Ovary (tissue), 9 donors: ENCODE measurements around the gene EAF1. TPM values are rescaled to one million over a fixed set of nuclear protein-coding genes. Genes with fewer than 3 reads are reported as not detected.

Source experiments
- DNase-seq, 5 donors: peaks; one replicate each; pipeline ENCODE4 v3.0.0-alpha.2; 2019 to 2020
- H3K27ac ChIP-seq, 2 donors: fragments of 200-600 bp; one replicate each; pipeline versions ENCODE4 v1.5.1 to v1.8.0; 2019 to 2022
- H3K27me3 ChIP-seq: fragments of 200-600 bp; one replicate; pipeline ENCODE4 v1.8.0; 2022
- H3K36me3 ChIP-seq: fragments of 200-600 bp; sonication (generic); one replicate; pipeline ENCODE4 v1.5.1; 2019
- H3K4me1 ChIP-seq: one replicate; pipeline ENCODE4 v1.8.1; 2013; ENCODE audit warnings: mild to moderate bottlenecking, moderate library complexity; ENCODE audit not compliant: insufficient read depth
- H3K4me3 ChIP-seq: fragments of 200-600 bp; sonication (generic); one replicate; pipeline ENCODE4 v1.5.1; 2017
- H3K9me3 ChIP-seq, 2 donors: fragments of 200-600 bp in 1 of 2; sonication (generic) in 1 of 2; one replicate each; pipeline versions ENCODE4 v1.5.1 to v1.8.1; 2013 to 2019; ENCODE audit warnings: mild to moderate bottlenecking in 1 of 2, moderate library complexity in 1 of 2
- EP300 ChIP-seq: sonication (generic); formaldehyde crosslinking; IDR thresholded peaks from one replicate; pipeline ENCODE4 v1.6.1; 2017; ENCODE audit warnings: antibody characterized with exemption
- POLR2A ChIP-seq: fragments of 450-650 bp; IDR thresholded peaks from one replicate; pipeline ENCODE4 v1.6.1; 2017; ENCODE audit warnings: antibody characterized with exemption, mild to moderate bottlenecking, moderate library complexity
- WGBS, 3 donors: extraction: QIAGEN DNeasy Blood & Tissue Kit in 1 of 3; methylation state at CpG; one replicate each; pipeline versions ENCODE4 v1.1.5 to v1.1.7; 2013 to 2017; 5-methylcytosine and 5-hydroxymethylcytosine counted together
- intact Hi-C, 4 donors: fragments of 100-400 bp; cut with DNase I; formaldehyde crosslinking; loops; one replicate each; pipeline versions ENCODE4 v1.11.0 to v1.15.1; 2022 to 2023
- polyA plus RNA-seq, 2 donors: library from polyadenylated mRNA; stranded (reverse); fragments of 200-250 nt in 1 of 2; fragments of 350-450 nt in 1 of 2; fragmentation: Illumina TruSeq in 1 of 2; extraction: RNeasy Lipid Tissue Mini Kit (QIAGEN cat#74804) in 1 of 2; gene quantifications; one replicate each; pipeline ENCODE4 v1.2.3, GENCODE V29; 2013 to 2014
- total RNA-seq, 7 donors: library from RNA; depleted of rRNA in 2 of 7; stranded (reverse); fragments of >200 nt in 2 of 7; fragmentation: NEBNext Ultra II Directional in 3 of 7; extraction: Animal tissue kit (Norgen Biotek cat#: 25700) in 3 of 7; gene quantifications; one replicate each; pipeline versions ENCODE4 v1.1.0 to v1.2.4, GENCODE V29; 2016 to 2023
- TF ChIP-seq, protein P1 (sequence below), 3 donors: fragments of 450-650 bp in 2 of 3; fragments of 200-600 bp in 1 of 3; IDR thresholded peaks; one replicate each; pipeline versions ENCODE4 v1.5.1 to v1.8.0; 2016 to 2022; ENCODE audit warnings: antibody characterized with exemption in 3 of 3, mild to moderate bottlenecking in 1 of 3
- donor health status: DM: no; HTN: no; CAD: no; lungs with moderate emphysema.
- donor health status: DM: no; HTN: no; CAD: no.
- donor health status: Bipolar disorder and iron deficiency.
- donor health status: DM: yes; HTN: yes; CAD: no.
- donor health status: DM: no; HTN: no; CAD: no.
- donor health status: DM: yes; HTN: yes; CAD: no.

Gene EAF1
- total and polyA plus RNA-seq, 9 donors, result 5.4 to 16.0 (median 11.9) TPM

DNA sequence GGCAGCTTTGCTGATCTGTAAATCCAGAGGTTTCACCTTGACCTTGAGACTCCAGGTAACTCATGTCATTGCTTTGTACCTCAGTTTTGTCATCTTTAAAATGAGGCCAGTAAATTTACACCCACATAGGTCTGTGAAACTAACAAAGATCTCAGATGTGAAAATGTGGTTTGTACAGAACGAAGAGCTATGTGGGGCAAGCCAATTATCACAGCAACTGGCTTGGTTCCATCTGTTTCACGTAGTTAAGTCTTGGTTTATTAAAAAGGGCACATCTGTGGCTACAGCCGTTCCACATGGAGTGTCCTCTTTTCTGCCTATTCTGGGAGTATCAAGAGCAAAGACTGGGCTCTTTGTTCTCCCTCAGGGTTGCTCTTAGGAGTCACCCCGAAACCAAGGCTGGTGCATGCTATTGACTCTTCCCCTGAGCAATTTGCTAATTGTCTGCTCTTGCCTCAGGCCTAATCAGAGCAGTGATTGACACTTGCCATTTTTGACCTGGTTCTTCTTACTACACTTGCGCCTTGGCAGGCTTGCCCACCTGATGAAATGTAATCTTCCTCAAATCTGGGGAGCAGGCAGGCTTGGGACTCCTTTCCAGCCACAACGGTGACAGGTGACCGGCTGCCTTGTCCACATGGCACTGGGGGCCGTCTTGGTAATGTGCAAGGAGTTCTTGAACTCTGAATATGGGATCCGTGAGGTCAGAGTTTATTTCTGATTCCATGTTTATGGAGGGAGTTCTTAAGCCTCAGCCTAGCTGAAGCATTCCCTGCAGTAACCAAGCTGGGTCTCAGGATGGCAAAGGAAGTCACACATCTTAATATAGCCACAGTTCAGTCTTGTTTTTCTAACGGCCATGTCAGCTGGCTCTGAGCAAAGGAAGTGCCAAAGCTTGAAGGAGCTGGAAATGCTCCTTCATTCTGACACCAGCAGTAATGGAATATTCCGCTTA, 40.1 kb downstream of the EAF1 start:
- H3K4me1 ChIP-seq, result no peaks in the 10 kb centered on the region
- intact Hi-C loops, result no loop called here
- WGBS, 3 donors, result 85 to 87% (median 86%) methylated on average over 11 of the region's 11 CpGs
- H3K4me3 ChIP-seq, result no peak overlapping the region
- H3K9me3 ChIP-seq, result no peaks in the 10 kb centered on the region
- TF ChIP-seq, protein P1, sequence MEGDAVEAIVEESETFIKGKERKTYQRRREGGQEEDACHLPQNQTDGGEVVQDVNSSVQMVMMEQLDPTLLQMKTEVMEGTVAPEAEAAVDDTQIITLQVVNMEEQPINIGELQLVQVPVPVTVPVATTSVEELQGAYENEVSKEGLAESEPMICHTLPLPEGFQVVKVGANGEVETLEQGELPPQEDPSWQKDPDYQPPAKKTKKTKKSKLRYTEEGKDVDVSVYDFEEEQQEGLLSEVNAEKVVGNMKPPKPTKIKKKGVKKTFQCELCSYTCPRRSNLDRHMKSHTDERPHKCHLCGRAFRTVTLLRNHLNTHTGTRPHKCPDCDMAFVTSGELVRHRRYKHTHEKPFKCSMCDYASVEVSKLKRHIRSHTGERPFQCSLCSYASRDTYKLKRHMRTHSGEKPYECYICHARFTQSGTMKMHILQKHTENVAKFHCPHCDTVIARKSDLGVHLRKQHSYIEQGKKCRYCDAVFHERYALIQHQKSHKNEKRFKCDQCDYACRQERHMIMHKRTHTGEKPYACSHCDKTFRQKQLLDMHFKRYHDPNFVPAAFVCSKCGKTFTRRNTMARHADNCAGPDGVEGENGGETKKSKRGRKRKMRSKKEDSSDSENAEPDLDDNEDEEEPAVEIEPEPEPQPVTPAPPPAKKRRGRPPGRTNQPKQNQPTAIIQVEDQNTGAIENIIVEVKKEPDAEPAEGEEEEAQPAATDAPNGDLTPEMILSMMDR (IDR thresholded peaks at IDR 0.05), result no peak
- TF ChIP-seq POLR2A (no peak), EP300 (no peak)
- no peaks in the 10 kb centered on the region for H3K36me3 ChIP-seq
- DNase-seq, result no peak
- no peaks in the 10 kb centered on the region for H3K27me3 ChIP-seq
- no peak overlapping the region for H3K27ac ChIP-seq

DNA sequence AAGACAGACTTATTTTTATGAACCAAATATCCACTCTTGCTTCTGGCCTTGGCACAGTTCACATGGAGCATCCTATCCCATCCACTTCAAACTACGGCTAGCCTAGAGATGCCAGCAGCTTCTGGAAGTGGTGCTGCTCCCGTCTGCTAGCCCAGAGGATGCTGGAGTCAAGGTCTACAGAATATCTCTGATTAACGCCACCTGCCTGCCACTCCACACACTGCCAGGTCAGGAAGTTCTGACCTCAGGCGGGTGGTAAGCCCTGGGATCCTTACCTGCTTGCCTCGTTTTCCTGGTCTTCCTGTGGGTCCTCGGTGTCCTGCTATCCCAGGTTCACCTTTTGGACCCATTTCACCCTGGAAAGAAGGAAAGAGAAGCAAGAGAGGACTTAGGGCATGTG, 42.9 kb downstream of the EAF1 start:
- intact Hi-C loops, result no loop called here
- Histone ChIP-seq H3K27ac (no peak overlapping the region), H3K4me3 (no peak overlapping the region), H3K4me1 (no peaks in the 10 kb centered on the region), H3K36me3 (no peaks in the 10 kb centered on the region), H3K27me3 (no peaks in the 10 kb centered on the region), H3K9me3 (no peaks in the 10 kb centered on the region)
- no peak for DNase-seq
- 85 to 93% (median 86%) methylated on average over 6 of the region's 6 CpGs for WGBS, 3 donors
- TF ChIP-seq EP300 (no peak), POLR2A (no peak)

DNA sequence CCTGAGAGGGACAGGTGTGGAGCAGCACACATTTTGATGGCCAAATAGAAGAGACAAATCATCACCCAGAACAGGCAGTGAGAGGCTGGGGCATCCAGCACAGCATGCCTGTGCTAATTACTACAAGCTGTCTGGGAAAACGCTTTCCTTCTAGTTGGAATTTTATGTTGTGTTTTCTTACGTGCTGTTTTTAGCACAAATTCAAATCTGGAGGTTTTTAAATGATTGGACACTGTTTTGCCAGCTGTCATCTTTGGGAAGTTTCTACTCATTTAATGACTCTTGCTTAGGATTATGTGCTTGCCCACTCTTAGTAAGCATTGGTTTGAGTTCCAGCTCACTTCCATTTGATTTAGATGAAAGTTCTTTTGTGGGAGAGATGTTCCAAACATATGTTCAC, 43.5 kb downstream of the EAF1 start:
- TF ChIP-seq EP300, result no peak
- TF ChIP-seq, protein P1 (IDR thresholded peaks at IDR 0.05), result no peak
- no peak for TF ChIP-seq POLR2A
- Histone ChIP-seq H3K27ac (no peak overlapping the region), H3K4me1 (no peaks in the 10 kb centered on the region), H3K36me3 (no peaks in the 10 kb centered on the region), H3K27me3 (no peaks in the 10 kb centered on the region), H3K9me3 (no peaks in the 10 kb centered on the region), H3K4me3 (no peak overlapping the region)
- intact Hi-C loops, result no loop called here
- no peak for DNase-seq
- WGBS, 3 donors, result 81 to 89% (median 88%) methylated on average over 2 of the region's 2 CpGs

DNA sequence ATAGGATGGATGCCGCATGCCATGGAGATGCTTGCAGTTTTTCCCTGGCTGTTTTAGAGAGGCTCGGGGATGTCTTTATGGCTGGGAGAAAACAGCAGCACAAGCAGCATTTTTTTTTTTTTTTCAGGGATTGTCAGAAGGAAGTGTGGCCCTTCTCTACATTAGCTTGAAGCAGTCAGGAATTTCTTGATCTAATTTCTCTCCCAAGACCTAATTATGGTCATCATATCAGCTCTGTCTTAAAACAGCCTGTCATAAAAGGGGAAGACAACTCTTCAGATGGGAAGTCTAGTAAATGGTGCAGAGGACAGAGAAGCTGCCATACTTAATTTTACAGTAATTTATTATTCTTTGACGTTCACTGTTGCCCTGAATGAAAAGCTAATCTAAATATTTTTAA, 44.5 kb downstream of the EAF1 start:
- intact Hi-C loops, result no loop called here
- TF ChIP-seq, protein P1 (IDR thresholded peaks at IDR 0.05), result no peak
- TF ChIP-seq EP300, result no peak
- no peak for TF ChIP-seq POLR2A
- H3K36me3 ChIP-seq, result no peaks in the 10 kb centered on the region
- H3K4me1 ChIP-seq, result no peaks in the 10 kb centered on the region
- H3K4me3 ChIP-seq, result no peak overlapping the region
- no peak overlapping the region for H3K27ac ChIP-seq
- 88 to 89% (median 89%) methylated on average over 3 of the region's 3 CpGs for WGBS, 3 donors
- DNase-seq, result no peak
- H3K27me3 ChIP-seq, result no peaks in the 10 kb centered on the region
- H3K9me3 ChIP-seq, result no peaks in the 10 kb centered on the region

DNA sequence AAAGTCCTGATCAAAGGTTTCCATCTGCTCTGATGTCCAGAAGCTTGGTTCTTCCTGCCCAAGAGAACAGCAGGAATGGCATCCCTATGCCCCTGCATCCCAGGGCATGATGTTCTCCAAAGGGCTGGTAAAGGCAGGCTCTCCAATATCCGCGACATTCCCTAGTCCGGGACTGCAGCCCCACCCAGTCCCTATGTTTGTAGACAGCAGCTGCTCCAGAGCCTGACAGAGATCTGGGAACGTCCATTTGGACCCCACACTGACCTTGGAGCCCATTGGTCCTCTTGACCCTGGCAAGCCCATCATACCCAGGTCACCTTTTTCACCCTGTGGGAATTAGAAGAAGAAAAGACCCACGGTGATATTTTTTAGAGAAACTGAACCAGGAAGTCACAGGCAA, 47.8 kb downstream of the EAF1 start:
- Histone ChIP-seq H3K9me3 (no peaks in the 10 kb centered on the region), H3K27me3 (no peaks in the 10 kb centered on the region), H3K36me3 (no peaks in the 10 kb centered on the region), H3K4me1 (no peaks in the 10 kb centered on the region), H3K4me3 (no peak overlapping the region), H3K27ac (no peak overlapping the region)
- TF ChIP-seq POLR2A (no peak), EP300 (no peak)
- TF ChIP-seq, protein P1 (IDR thresholded peaks at IDR 0.05), result no peak
- DNase-seq, result no peak
- intact Hi-C loops, result no loop called here
- WGBS, 3 donors, result 55 to 77% (median 72%) methylated on average over 5 of the region's 5 CpGs
